Neural progenitor cell (in vitro differentiated cells): ENCODE results near the gene C2orf68. TPM values are rescaled to one million over a fixed set of nuclear protein-coding genes. Genes with fewer than 3 reads are reported as not detected.
"Not testable (repeated sequence)": the region's sequence is repeated elsewhere in the genome, so short reads cannot be mapped to it uniquely, and the experiment has no call there.

Experiments
- DNase-seq: peaks from one replicate; pipeline ENCODE4 v3.0.0-alpha.2; 2016; ENCODE audit warnings: low spot score
- H2AFZ ChIP-seq: fragments of 200-600 bp; sonication (generic); replicated peaks from 2 replicates; pipeline ENCODE4 v1.6.1; 2016; ENCODE audit warnings: antibody characterized with exemption
- H3F3A ChIP-seq: fragments of 200-600 bp; sonication (generic); 2 replicates; pipeline ENCODE4 v1.6.1; 2016; ENCODE audit warnings: antibody characterized with exemption, low read depth
- H3K27ac ChIP-seq: fragments of 200-600 bp; sonication (generic); 2 replicates; pipeline ENCODE4 v1.5.1; 2016; ENCODE audit warnings: mild to moderate bottlenecking
- H3K27me3 ChIP-seq: fragments of 200-600 bp; sonication (generic); 2 replicates; pipeline ENCODE4 v1.6.1; 2016; ENCODE audit warnings: mild to moderate bottlenecking, moderate library complexity
- H3K36me3 ChIP-seq: fragments of 200-600 bp; sonication (generic); 2 replicates; pipeline ENCODE4 v1.5.1; 2016
- H3K4me1 ChIP-seq: fragments of 200-600 bp; sonication (generic); 2 replicates; pipeline ENCODE4 v1.6.1; 2016; ENCODE audit warnings: mixed run types
- H3K4me2 ChIP-seq: fragments of 200-600 bp; sonication (generic); 2 replicates; pipeline ENCODE4 v1.6.1; 2016
- H3K4me3 ChIP-seq: fragments of 200-600 bp; sonication (generic); 2 replicates; pipeline ENCODE4 v1.5.1; 2016
- H3K79me2 ChIP-seq: fragments of 200-600 bp; sonication (generic); 2 replicates; pipeline ENCODE4 v1.6.1; 2016; ENCODE audit warnings: low read depth
- H3K9ac ChIP-seq: fragments of 200-600 bp; sonication (generic); 2 replicates; pipeline ENCODE4 v1.6.1; 2016
- H3K9me3 ChIP-seq: fragments of 200-600 bp; sonication (generic); 2 replicates; pipeline ENCODE4 v1.5.1; 2016; ENCODE audit warnings: low read depth
- H4K20me1 ChIP-seq: fragments of 200-600 bp; sonication (generic); 2 replicates; pipeline ENCODE4 v1.6.1; 2016; ENCODE audit warnings: low read depth
- H3K27ac Mint-ChIP-seq: 3 replicates; pipeline ENCODE4 v1.8.0; 2021; ENCODE audit warnings: mixed read lengths
- H3K27me3 Mint-ChIP-seq: 2 replicates; pipeline ENCODE4 v1.8.0; 2022; ENCODE audit warnings: low read depth, mild to moderate bottlenecking, inconsistent platforms, moderate library complexity, mixed read lengths; ENCODE audit not compliant: insufficient read depth
- H3K36me3 Mint-ChIP-seq: 3 replicates; pipeline ENCODE4 v1.8.0; 2021; ENCODE audit warnings: mixed read lengths
- H3K4me1 Mint-ChIP-seq: 3 replicates; pipeline ENCODE4 v1.8.0; 2021; ENCODE audit warnings: mixed read lengths
- H3K4me3 Mint-ChIP-seq: 3 replicates; pipeline ENCODE4 v1.8.0; 2021; ENCODE audit warnings: mild to moderate bottlenecking, moderate library complexity, mixed read lengths
- H3K9me3 Mint-ChIP-seq: 3 replicates; pipeline ENCODE4 v1.8.0; 2020; ENCODE audit warnings: mixed read lengths
- CTCF ChIP-seq: fragments of 200-600 bp; sonication (generic); IDR thresholded peaks from 2 replicates; pipeline ENCODE4 v1.5.1; 2017; ENCODE audit warnings: antibody characterized with exemption, mild to moderate bottlenecking
- EZH2 ChIP-seq: fragments of 200-600 bp; sonication (generic); IDR thresholded peaks from 2 replicates; pipeline ENCODE4 v1.6.1; 2017; ENCODE audit warnings: antibody characterized with exemption, mild to moderate bottlenecking, moderate library complexity
- EZH2phosphoT487 ChIP-seq: fragments of 200-600 bp; sonication (generic); IDR thresholded peaks from 2 replicates; pipeline ENCODE4 v1.6.1; 2017; ENCODE audit warnings: antibody characterized with exemption
- total RNA-seq: library from RNA; depleted of rRNA; stranded (reverse); fragments of >200 nt; gene quantifications from 2 replicates; pipeline ENCODE4 v1.2.3, GENCODE V29; 2015; ENCODE audit warnings: low replicate concordance

C2orf68 gene
- total RNA-seq, 1 donor from 2014 or later, result 31.1 TPM

- no peak for DNase-seq
- no peak for TF ChIP-seq CTCF
- no peak for TF ChIP-seq EZH2phosphoT487
- no peak for TF ChIP-seq EZH2
- Mint-ChIP-seq H3K36me3 (peaks cover 29% of the 10 kb centered on the region), H3K27me3 (no peaks in the 10 kb centered on the region), H3K9me3 (no peaks in the 10 kb centered on the region), H3K4me3 (no peak overlapping the region), H3K27ac (no peak overlapping the region), H3K4me1 (peaks cover 3% of the 10 kb centered on the region)
- H3K79me2 ChIP-seq, result peaks cover 24% of the 10 kb centered on the region
- H4K20me1 ChIP-seq, result peaks cover 13% of the 10 kb centered on the region
- peaks cover 21% of the 10 kb centered on the region for H3K36me3 ChIP-seq
- no peaks in the 10 kb centered on the region for H3K9me3 ChIP-seq
- no peak overlapping the region for H2AFZ ChIP-seq
- H3K9ac ChIP-seq, result no peak overlapping the region
- no peaks in the 10 kb centered on the region for H3K4me1 ChIP-seq
- no peak overlapping the region for H3K4me3 ChIP-seq
- H3K27me3 ChIP-seq, result no peaks in the 10 kb centered on the region
- H3F3A ChIP-seq, result peaks cover 4% of the 10 kb centered on the region
- H3K27ac ChIP-seq, result no peak overlapping the region
- no peak overlapping the region for H3K4me2 ChIP-seq
These were observed 12.1 kb upstream of the C2orf68 start for GRCh38 chr2:85623991-85624390.

GRCh38 chr2:85621338-85621737 is 9.5 kb upstream of the C2orf68 start:
- Histone ChIP-seq H3F3A (peaks cover 4% of the 10 kb centered on the region), H3K27ac (no peak overlapping the region), H3K4me1 (peaks cover 10% of the 10 kb centered on the region), H4K20me1 (peaks cover 37% of the 10 kb centered on the region), H3K36me3 (peaks cover 15% of the 10 kb centered on the region), H3K79me2 (peaks cover 51% of the 10 kb centered on the region), H3K9ac (no peak overlapping the region), H3K4me3 (no peak overlapping the region), H2AFZ (no peak overlapping the region), H3K27me3 (no peaks in the 10 kb centered on the region), H3K4me2 (no peak overlapping the region), H3K9me3 (no peaks in the 10 kb centered on the region)
- DNase-seq, result no peak
- Mint-ChIP-seq H3K36me3 (peaks cover 24% of the 10 kb centered on the region), H3K4me3 (no peak overlapping the region), H3K27ac (no peak overlapping the region), H3K4me1 (peaks cover 11% of the 10 kb centered on the region), H3K27me3 (peaks cover 2% of the 10 kb centered on the region), H3K9me3 (no peaks in the 10 kb centered on the region)
- TF ChIP-seq EZH2phosphoT487 (no peak), CTCF (no peak), EZH2 (no peak)

- Histone ChIP-seq H3K79me2 (peaks cover 58% of the 10 kb centered on the region), H3K36me3 (peaks cover 15% of the 10 kb centered on the region), H4K20me1 (peaks cover 37% of the 10 kb centered on the region), H3K27ac (no peak overlapping the region), H3K9ac (no peak overlapping the region), H3F3A (peaks cover 6% of the 10 kb centered on the region), H3K9me3 (no peaks in the 10 kb centered on the region), H3K4me1 (peaks cover 10% of the 10 kb centered on the region), H2AFZ (no peak overlapping the region), H3K27me3 (no peaks in the 10 kb centered on the region), H3K4me3 (no peak overlapping the region), H3K4me2 (no peak overlapping the region)
- H3K27me3 Mint-ChIP-seq, result peaks cover 2% of the 10 kb centered on the region
- no peaks in the 10 kb centered on the region for H3K9me3 Mint-ChIP-seq
- H3K4me1 Mint-ChIP-seq, result peaks cover 15% of the 10 kb centered on the region
- no peak overlapping the region for H3K27ac Mint-ChIP-seq
- peaks cover 16% of the 10 kb centered on the region for H3K36me3 Mint-ChIP-seq
- no peak for TF ChIP-seq EZH2phosphoT487
- no peak for TF ChIP-seq EZH2
- TF ChIP-seq CTCF, result no peak
- no peak for DNase-seq
- H3K4me3 Mint-ChIP-seq, result no peak overlapping the region
These were observed 7.8 kb upstream of the C2orf68 start for GRCh38 chr2:85619617-85620016.

GRCh38 chr2:85617723-85618122 is 5.9 kb upstream of the C2orf68 start:
- Histone ChIP-seq H4K20me1 (peaks cover 37% of the 10 kb centered on the region), H3K79me2 (peaks cover 58% of the 10 kb centered on the region), H3K4me2 (peak overlapping the region; percentile 98), H3K4me3 (peak overlapping the region; percentile 88), H3K9ac (peak overlapping the region; percentile 24), H3F3A (peaks cover 24% of the 10 kb centered on the region)
- H3K27me3 ChIP-seq, DNase-seq, H3K36me3 Mint-ChIP-seq, H2AFZ ChIP-seq, H3K9me3 ChIP-seq, H3K9me3 Mint-ChIP-seq, H3K27ac ChIP-seq, H3K4me1 ChIP-seq, H3K27me3 Mint-ChIP-seq, H3K36me3 ChIP-seq, H3K27ac Mint-ChIP-seq: not testable (repeated sequence)
- H3K4me1 Mint-ChIP-seq, result peaks cover 15% of the 10 kb centered on the region
- H3K4me3 Mint-ChIP-seq, result peak overlapping the region; percentile 95
